Liver (tissue), 9 donors: ENCODE results near the gene SMPD3. TPM values are rescaled to one million over a fixed set of nuclear protein-coding genes. Genes with fewer than 3 reads are reported as not detected.

ENCODE experiments used
- DNase-seq: peaks from one replicate; pipeline ENCODE4 v3.0.0-alpha.2; 2017; ENCODE audit warnings: low spot score
- H3K27ac ChIP-seq, 2 donors: one replicate each; pipeline ENCODE4 v1.7.0; 2013; ENCODE audit warnings: inconsistent platforms in 2 of 2, low read length in 2 of 2, control low read depth in 1 of 2, low read depth in 1 of 2, mild to moderate bottlenecking in 1 of 2
- H3K27me3 ChIP-seq, 4 donors: one replicate each; pipeline versions ENCODE4 v1.6.1 to v1.7.0; 2013; ENCODE audit warnings: low read length in 3 of 4, inconsistent platforms in 1 of 4, mild to moderate bottlenecking in 1 of 4, moderate library complexity in 1 of 4; ENCODE audit not compliant: control insufficient read depth in 4 of 4, insufficient read depth in 4 of 4
- H3K36me3 ChIP-seq, 4 donors: one replicate each; pipeline versions ENCODE4 v1.6.1 to v1.7.0; 2013; ENCODE audit warnings: low read length in 3 of 4, mild to moderate bottlenecking in 3 of 4, low read depth in 1 of 4, moderate library complexity in 1 of 4; ENCODE audit not compliant: control insufficient read depth in 4 of 4, insufficient read depth in 3 of 4
- H3K4me1 ChIP-seq, 4 donors: one replicate each; pipeline versions ENCODE4 v1.6.1 to v1.7.0; 2013; ENCODE audit warnings: low read length in 3 of 4, mild to moderate bottlenecking in 3 of 4, moderate library complexity in 1 of 4; ENCODE audit not compliant: control insufficient read depth in 4 of 4, insufficient read depth in 4 of 4
- H3K4me3 ChIP-seq, 3 donors: one replicate each; pipeline versions ENCODE4 v1.6.1 to v1.7.0; 2013; ENCODE audit warnings: low read length in 3 of 3, control low read depth in 1 of 3, low read depth in 1 of 3, mild to moderate bottlenecking in 1 of 3
- H3K9ac ChIP-seq, 2 donors: one replicate each; pipeline ENCODE4 v1.7.0; 2013; ENCODE audit warnings: low read length in 2 of 2, mild to moderate bottlenecking in 2 of 2, moderate library complexity in 2 of 2, control low read depth in 1 of 2, low read depth in 1 of 2
- H3K9me3 ChIP-seq, 4 donors: one replicate each; pipeline versions ENCODE4 v1.6.1 to v1.7.0; 2013; ENCODE audit warnings: low read length in 3 of 4; ENCODE audit not compliant: control insufficient read depth in 4 of 4
- ATF3 ChIP-seq: IDR thresholded peaks from 2 replicates; pipeline ENCODE4 v1.6.1; 2016; ENCODE audit warnings: antibody characterized with exemption
- CTCF ChIP-seq: fragments of 150-350 bp; IDR thresholded peaks from 2 replicates; pipeline ENCODE4 v1.5.1; 2017; ENCODE audit warnings: improper control_type of control experiment, low read depth, low read length; ENCODE audit not compliant: missing input control
- EGR1 ChIP-seq, 2 donors: IDR thresholded peaks; 2 replicates each; pipeline ENCODE4 v1.6.1; 2016 to 2018; ENCODE audit warnings: antibody characterized with exemption in 2 of 2, low read depth in 2 of 2
- FOXA1 ChIP-seq: IDR thresholded peaks from 2 replicates; pipeline ENCODE4 v1.6.1; 2016; ENCODE audit warnings: antibody characterized with exemption
- GABPA ChIP-seq, 2 donors: IDR thresholded peaks in 1 of 2; conservative IDR thresholded peaks in 1 of 2; 2 replicates each; pipeline ENCODE4 v1.6.1; 2016; ENCODE audit warnings: antibody characterized with exemption in 2 of 2, mild to moderate bottlenecking in 1 of 2, moderate library complexity in 1 of 2
- HNF4A ChIP-seq, 2 donors: conservative IDR thresholded peaks; 2 replicates each; pipeline ENCODE4 v1.6.1; 2016; ENCODE audit warnings: antibody characterized with exemption in 2 of 2, mild to moderate bottlenecking in 2 of 2
- HNF4G ChIP-seq: IDR thresholded peaks from 2 replicates; pipeline ENCODE4 v1.6.1; 2016; ENCODE audit warnings: antibody characterized with exemption
- JUND ChIP-seq, 2 donors: IDR thresholded peaks; 2 replicates each; pipeline ENCODE4 v1.6.1; 2016; ENCODE audit warnings: antibody characterized with exemption in 2 of 2
- MAX ChIP-seq: IDR thresholded peaks from 2 replicates; pipeline ENCODE4 v1.6.1; 2016; ENCODE audit warnings: antibody characterized with exemption
- RAD21 ChIP-seq, 2 donors: IDR thresholded peaks; 2 replicates each; pipeline ENCODE4 v1.6.1; 2016; ENCODE audit warnings: antibody characterized with exemption in 2 of 2, mild to moderate bottlenecking in 2 of 2
- REST ChIP-seq: IDR thresholded peaks from 2 replicates; pipeline ENCODE4 v1.6.1; 2016; ENCODE audit warnings: antibody characterized with exemption, mild to moderate bottlenecking
- RXRA ChIP-seq, 2 donors: IDR thresholded peaks; 2 replicates each; pipeline ENCODE4 v1.6.1; 2017 to 2018; ENCODE audit warnings: antibody characterized with exemption in 2 of 2, mild to moderate bottlenecking in 1 of 2
- SP1 ChIP-seq: IDR thresholded peaks from 2 replicates; pipeline ENCODE4 v1.6.1; 2018; ENCODE audit warnings: antibody characterized with exemption, mild to moderate bottlenecking
- TAF1 ChIP-seq: conservative IDR thresholded peaks from 2 replicates; pipeline ENCODE4 v1.6.1; 2016; ENCODE audit warnings: antibody characterized with exemption, mild to moderate bottlenecking
- ZBTB33 ChIP-seq: IDR thresholded peaks from 2 replicates; pipeline ENCODE4 v1.6.1; 2016; ENCODE audit warnings: antibody characterized with exemption
- WGBS: extraction: QIAGEN DNeasy Blood & Tissue Kit; methylation state at CpG from one replicate; pipeline ENCODE4 v1.1.7; 2013; 5-methylcytosine and 5-hydroxymethylcytosine counted together
- polyA plus RNA-seq, 2 donors: library from polyadenylated mRNA; stranded (reverse) in 1 of 2; unstranded in 1 of 2; fragments of 200-250 nt in 1 of 2; fragments of >200 nt in 1 of 2; fragmentation: Nextera tagmentation in 1 of 2; extraction: Ambion mirVana in 1 of 2; gene quantifications; one replicate each; pipeline versions ENCODE4 v1.2.1 to v1.2.3, GENCODE V29; 2013 to 2015
- total RNA-seq, 2 donors: library from RNA; depleted of rRNA; stranded (reverse); fragments of >200 nt; gene quantifications; one replicate each; pipeline ENCODE4 v1.2.3, GENCODE V29; 2014
- donor health status: healthy.
- donor health status: healthy.
- donor health status: healthy.
- donor health status: healthy.
- donor health status: healthy.

Gene SMPD3
- total and polyA plus RNA-seq, 4 donors = 0.33 to 10.6 (median 2.7) TPM

GRCh38 chr16:68368301-68368888 lies 79.9 kb downstream of the SMPD3 start (continued):
- no peak for TF ChIP-seq FOXA1
- no peak for TF ChIP-seq REST

- H3K9ac ChIP-seq = no peak overlapping the region
- H3K27ac ChIP-seq = no peak overlapping the region
- no peak for TF ChIP-seq TAF1
- TF ChIP-seq RAD21 (IDR thresholded peaks at IDR 0.05) = no peak
- TF ChIP-seq ZBTB33 = no peak
- TF ChIP-seq MAX = no peak
- no peak for TF ChIP-seq SP1
- TF ChIP-seq EGR1 (IDR thresholded peaks at IDR 0.05; ENCODE audit: low read depth in 2 of 2) = no peak
- no peak for TF ChIP-seq RXRA (IDR thresholded peaks at IDR 0.05)
- no peak for TF ChIP-seq ATF3
- TF ChIP-seq GABPA (IDR thresholded peaks at IDR 0.05 in 1 of 2, conservative IDR thresholded peaks at IDR 0.05 in 1 of 2) = no peak
- no peak for TF ChIP-seq HNF4A (conservative IDR thresholded peaks at IDR 0.05)
- no peak for TF ChIP-seq REST
- TF ChIP-seq FOXA1 = no peak
- TF ChIP-seq HNF4G = no peak
- TF ChIP-seq JUND (IDR thresholded peaks at IDR 0.05) = no peak
- TF ChIP-seq CTCF = no peak
- 93% methylated on average over 14 of the region's 14 CpGs for WGBS
- H3K9me3 ChIP-seq = no peaks in the 10 kb centered on the region
- H3K4me3 ChIP-seq = no peak overlapping the region
- no peaks in the 10 kb centered on the region for H3K36me3 ChIP-seq
- no peaks in the 10 kb centered on the region for H3K27me3 ChIP-seq
- no peak for DNase-seq
- H3K4me1 ChIP-seq = peaks cover 0 to 6% (median 4%) of the 10 kb centered on the region in 4 donors
Observed at GRCh38 chr16:68367891-68368290, 80.4 kb downstream of the SMPD3 start.
